Urinary bladder (tissue), 4 donors: ENCODE results near the gene MS4A6E. TPM values are rescaled to one million over a fixed set of nuclear protein-coding genes. Genes with fewer than 3 reads are reported as not detected.
"Not testable (repeated sequence)": the region's sequence is repeated elsewhere in the genome, so short reads cannot be mapped to it uniquely, and the experiment has no call there.

Experiments used
- DNase-seq: peaks from one replicate; pipeline ENCODE4 v3.0.0-alpha.2; 2015; ENCODE audit errors: extremely low spot score
- H3K27ac ChIP-seq: one replicate; pipeline ENCODE4 v1.5.1; 2013; ENCODE audit warnings: low read depth, mild to moderate bottlenecking, moderate library complexity
- H3K36me3 ChIP-seq: one replicate; pipeline ENCODE4 v1.6.1; 2013; ENCODE audit warnings: mild to moderate bottlenecking, moderate library complexity; ENCODE audit not compliant: insufficient read depth
- H3K4me1 ChIP-seq: one replicate; pipeline ENCODE4 v1.6.1; 2013; ENCODE audit warnings: mild to moderate bottlenecking, moderate library complexity; ENCODE audit not compliant: insufficient read depth
- H3K4me3 ChIP-seq: one replicate; pipeline ENCODE4 v1.5.1; 2013; ENCODE audit warnings: low read depth, low read length
- WGBS: extraction: QIAGEN DNeasy Blood & Tissue Kit; methylation state at CpG from one replicate; pipeline ENCODE4 v1.1.7; 2013; 5-methylcytosine and 5-hydroxymethylcytosine counted together
- polyA plus RNA-seq: library from polyadenylated mRNA; stranded (reverse); fragments of 200-250 nt; gene quantifications from one replicate; pipeline ENCODE4 v1.2.3, GENCODE V29; 2013
- total RNA-seq: library from RNA; depleted of rRNA; stranded (reverse); fragments of >200 nt; gene quantifications from one replicate; pipeline ENCODE4 v1.2.3, GENCODE V29; 2014
- donor health status: healthy with polysubstance abuse.
- donor health status: healthy.

The MS4A6E gene
- total and polyA plus RNA-seq, 2 donors: 0.34 TPM; not detected in 1

DNA sequence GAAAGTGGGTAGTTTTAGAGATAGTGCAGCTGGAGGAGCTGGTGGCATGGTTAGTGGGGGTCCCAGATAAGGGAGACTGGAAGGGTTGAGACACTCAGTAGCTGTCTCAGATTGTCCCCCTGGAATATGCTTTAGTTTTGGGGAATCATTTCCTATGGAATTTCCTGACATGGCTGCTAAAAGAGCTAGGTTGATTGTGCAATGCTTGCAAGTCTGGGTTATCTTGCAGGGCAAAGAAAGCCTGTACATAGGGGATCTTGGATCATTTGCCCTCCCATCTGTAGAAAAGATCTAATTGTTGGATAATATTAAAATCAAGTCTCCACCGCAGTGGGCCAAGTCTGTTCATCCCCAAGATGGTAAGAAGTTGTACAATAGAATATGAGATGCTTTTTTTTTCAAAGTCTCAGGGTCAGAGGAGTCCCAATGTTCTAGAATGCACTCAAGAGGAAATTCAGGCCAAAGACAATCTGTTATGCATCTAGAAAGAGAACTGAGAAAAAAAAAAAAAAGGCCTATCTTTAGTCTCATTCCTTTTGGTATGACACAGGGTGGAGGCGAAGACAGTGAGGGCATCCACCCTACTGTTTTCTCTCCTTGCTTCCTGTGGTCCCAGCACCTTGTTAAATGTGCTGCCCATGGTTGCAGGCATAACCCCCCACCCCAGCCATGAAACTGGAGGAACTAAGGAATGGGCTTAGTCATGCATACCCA is 20.2 kb downstream of the MS4A6E start:
- 84% methylated on average over 2 of the region's 2 CpGs for WGBS
- Histone ChIP-seq H3K36me3 (no peaks in the 10 kb centered on the region), H3K27ac (no peak overlapping the region), H3K4me3 (no peak overlapping the region), H3K4me1 (no peaks in the 10 kb centered on the region)
- DNase-seq: no peak

DNA sequence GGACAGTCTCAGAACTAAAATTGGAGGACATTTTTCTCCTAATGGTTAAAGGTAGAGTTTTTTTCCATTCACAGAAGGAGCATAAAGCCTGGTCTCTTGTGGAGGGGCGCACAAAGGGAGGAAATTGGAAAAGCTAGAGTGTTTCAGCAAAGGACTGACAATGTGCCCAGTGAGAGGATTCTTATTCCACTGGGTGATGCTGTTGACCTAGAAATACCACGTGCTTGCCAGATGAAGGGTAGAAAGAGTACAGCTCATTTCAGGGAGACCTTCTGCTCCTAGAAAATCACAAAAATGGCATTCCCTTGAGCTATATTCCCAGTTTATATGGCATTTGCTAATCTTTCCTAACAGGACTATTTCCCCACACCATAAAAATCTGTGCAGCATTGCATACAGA is 21.1 kb downstream of the MS4A6E start:
- Histone ChIP-seq H3K27ac (no peak overlapping the region), H3K36me3 (no peaks in the 10 kb centered on the region), H3K4me1 (no peaks in the 10 kb centered on the region), H3K4me3 (no peak overlapping the region)
- no peak for DNase-seq
- WGBS: 69% methylated on average over 2 of the region's 2 CpGs

DNA sequence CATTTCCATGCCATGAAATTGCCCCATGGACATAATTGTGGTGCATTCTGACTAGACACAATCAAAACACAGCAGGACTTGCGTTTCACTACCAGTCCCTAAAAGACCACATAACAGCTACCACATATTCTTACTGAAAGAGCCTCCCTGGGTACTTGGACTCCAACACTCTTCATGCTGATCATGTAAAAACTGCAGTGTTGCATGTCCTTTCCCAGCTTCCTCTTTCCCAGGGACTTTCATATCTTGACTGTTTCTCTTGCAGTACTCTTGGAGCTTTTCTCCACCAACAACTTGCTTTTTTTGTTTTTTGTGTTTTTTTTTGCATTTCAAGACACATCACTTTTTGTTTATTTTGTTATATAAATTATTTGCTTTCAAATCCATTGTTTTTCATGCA is 22.9 kb downstream of the MS4A6E start:
- Histone ChIP-seq H3K4me1 (no peaks in the 10 kb centered on the region), H3K4me3 (no peak overlapping the region), H3K36me3 (no peaks in the 10 kb centered on the region), H3K27ac (no peak overlapping the region)
- WGBS: 78% methylated on average over 1 of the region's 1 CpG
- no peak for DNase-seq

DNA sequence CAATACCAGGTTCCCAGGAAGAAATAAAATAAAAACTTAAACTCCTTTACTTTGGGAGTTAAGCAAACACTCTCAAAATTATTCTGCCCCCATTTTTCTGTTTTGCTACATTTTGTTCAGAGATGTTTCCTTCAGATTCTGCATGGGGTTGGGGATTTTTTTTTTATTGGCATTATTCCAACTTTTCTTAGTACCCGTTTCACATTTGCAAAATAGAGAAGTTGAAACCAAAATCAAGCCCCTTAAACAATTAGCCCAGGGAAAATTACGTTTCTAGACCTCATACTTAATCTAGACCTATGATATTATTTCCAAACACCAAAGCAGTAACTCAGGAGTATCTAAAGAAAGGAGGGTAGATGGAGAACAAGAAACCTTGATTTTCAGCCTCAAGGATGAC is 30.7 kb downstream of the MS4A6E start:
- H3K36me3 ChIP-seq: no peaks in the 10 kb centered on the region

DNA sequence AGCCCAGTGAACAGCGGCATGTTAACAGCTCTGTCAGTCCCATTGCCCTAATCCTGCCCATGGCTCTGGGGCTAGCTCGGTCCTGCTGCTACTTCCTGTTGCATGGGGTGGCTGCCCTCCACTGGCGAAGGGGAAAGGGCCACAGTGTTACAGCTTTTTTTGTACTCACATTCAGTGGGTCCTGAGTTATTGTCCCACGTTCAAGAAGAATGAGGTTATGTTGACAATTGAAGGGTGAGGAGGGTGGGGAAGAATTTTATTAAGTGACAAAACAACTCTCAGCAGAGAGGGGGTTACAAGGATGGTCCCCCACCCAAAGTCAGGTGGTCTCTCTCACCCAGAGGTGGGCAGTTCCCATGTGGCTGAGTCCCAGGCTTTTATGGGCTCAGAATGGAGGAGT is 33.6 kb downstream of the MS4A6E start:
- Histone ChIP-seq H3K27ac (no peak overlapping the region), H3K4me3 (no peak overlapping the region), H3K36me3 (no peaks in the 10 kb centered on the region), H3K4me1 (no peaks in the 10 kb centered on the region)
- WGBS: 80% methylated on average over 4 of the region's 4 CpGs
- DNase-seq: no peak

More for the DNA sequence above, 30.7 kb downstream of the MS4A6E start:
- 34% methylated on average over 2 of the region's 2 CpGs for WGBS
- Histone ChIP-seq H3K27ac (no peak overlapping the region), H3K4me3 (no peak overlapping the region), H3K4me1 (no peaks in the 10 kb centered on the region)
- no peak for DNase-seq

DNA sequence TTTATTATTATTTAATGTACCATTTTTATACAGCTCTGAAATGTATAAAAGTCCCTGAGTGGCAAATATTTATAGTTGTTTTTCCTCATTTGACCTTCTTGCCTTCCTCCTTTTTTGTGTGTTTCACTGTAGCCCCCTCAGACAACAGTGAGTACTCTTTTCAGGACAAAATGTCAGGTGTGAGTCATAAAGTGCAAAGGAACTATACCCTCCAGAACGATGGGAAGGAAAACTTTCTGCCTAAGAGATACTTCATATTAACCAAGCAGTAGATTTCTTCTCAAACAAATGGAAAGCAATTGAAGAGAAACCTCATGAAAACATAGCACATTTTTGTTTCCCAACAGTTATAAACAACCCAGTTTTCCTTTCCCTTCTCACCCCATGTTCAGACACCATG is 35.2 kb downstream of the MS4A6E start:
- DNase-seq: no peak

DNA sequence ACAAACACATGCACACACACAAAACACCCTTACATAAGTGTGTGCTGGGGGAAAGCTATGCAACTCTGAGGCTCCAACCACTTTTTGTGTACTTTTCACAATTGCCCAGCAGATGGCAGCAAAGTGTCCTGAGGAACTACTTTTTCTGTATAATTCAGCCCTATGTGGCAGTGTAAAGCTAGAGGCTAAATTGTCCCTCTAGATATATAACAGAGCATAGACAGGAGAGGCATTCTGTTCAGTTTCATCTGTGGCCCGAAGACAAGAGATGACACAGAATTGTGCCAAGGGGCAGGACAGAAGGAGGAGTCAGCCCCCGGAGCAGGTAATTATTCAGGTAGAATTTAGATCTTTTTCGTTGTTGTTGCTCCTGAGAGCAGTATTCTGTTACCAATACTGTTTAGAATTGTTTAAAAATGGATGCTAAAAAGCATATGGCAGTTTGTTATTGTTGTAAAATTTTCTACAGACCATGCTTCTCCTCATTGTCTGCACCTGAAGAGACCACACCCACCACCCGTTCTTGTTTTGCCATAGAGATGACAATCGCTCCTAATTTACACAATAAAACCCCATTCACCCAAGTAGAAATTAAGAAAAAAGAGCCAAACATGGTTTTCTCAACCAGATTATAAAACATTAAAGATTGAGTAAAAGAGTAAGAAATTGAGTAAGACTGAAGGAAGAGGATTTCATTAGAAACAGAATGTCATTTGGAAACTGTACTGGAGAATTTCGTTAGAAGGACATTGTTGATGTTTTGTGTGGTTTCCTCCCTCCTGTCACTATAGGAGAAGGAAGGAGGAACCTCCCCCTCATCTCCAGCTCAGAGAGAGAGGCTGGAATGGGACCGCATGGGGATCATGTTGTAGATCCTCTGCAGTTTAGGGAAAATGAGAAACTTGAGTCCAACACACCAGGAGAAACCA is 36.8 kb downstream of the MS4A6E start:
- DNase-seq: peak; percentile 42
- no peak overlapping the region for H3K27ac ChIP-seq
- H3K36me3 ChIP-seq: no peaks in the 10 kb centered on the region
- no peak overlapping the region for H3K4me3 ChIP-seq
- H3K4me1 ChIP-seq: no peaks in the 10 kb centered on the region
- 47% methylated on average over 7 of the region's 7 CpGs for WGBS

More for the DNA sequence above, 35.2 kb downstream of the MS4A6E start:
- Histone ChIP-seq H3K4me3 (no peak overlapping the region), H3K27ac (no peak overlapping the region), H3K36me3 (no peaks in the 10 kb centered on the region), H3K4me1 (no peaks in the 10 kb centered on the region)
- WGBS: 39% methylated on average over 1 of the region's 1 CpG

DNA sequence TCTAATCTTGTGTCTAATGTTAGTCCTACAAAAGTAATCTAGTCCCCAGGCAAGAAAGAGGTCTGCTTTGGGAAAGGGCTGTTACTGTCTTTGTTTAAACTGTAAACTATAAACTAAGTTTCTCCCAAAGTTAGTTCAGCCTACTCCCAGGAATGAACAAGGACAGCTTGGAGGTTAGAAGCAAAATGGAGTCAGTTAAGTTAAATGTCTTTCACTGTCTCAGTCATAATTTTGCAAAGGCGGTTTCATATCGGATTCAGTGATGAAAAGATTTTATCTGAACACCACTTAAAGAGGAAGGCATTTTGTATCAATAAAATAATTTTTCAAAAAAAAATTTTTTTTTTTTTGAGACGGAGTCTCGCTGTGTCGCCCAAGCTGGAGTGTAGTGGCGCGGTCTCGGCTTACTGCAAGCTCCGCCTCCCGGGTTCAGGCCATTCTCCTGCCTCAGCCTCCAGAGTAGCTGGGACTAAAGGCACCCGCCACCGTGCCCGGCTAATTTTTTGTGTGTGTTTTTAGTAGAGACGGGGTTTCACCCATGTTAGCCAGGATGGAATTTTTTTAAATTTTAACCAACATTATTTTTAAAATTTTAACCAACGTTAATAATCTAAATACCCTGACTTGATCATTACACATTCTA is 39.3 kb downstream of the MS4A6E start:
- H3K27ac ChIP-seq, H3K36me3 ChIP-seq, H3K4me1 ChIP-seq, DNase-seq, H3K4me3 ChIP-seq: not testable (repeated sequence)
- 93% methylated on average over 15 of the region's 15 CpGs for WGBS

DNA sequence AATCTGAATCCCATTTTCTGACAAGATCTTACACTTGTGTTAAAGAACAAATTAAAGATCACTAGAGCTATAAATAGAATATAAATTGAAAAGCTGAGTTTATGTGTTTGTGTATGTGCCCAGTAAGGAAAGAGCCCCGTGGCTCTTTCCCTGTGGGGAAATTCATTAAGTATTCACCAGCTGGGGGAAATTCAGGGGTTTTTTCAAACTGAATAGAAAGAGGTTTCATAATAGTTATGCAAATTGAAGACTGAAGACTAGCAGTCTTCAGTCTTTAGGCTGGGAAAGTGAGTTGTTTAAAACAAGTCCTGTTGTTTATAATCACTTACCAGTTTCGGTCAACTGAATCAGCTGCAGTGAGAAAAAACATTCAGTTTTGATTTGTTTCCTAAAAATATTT is 40.0 kb downstream of the MS4A6E start:
- Histone ChIP-seq H3K36me3 (no peaks in the 10 kb centered on the region), H3K27ac (no peak overlapping the region), H3K4me1 (no peaks in the 10 kb centered on the region), H3K4me3 (no peak overlapping the region)
- DNase-seq: no peak
- 42% methylated on average over 2 of the region's 2 CpGs for WGBS

DNA sequence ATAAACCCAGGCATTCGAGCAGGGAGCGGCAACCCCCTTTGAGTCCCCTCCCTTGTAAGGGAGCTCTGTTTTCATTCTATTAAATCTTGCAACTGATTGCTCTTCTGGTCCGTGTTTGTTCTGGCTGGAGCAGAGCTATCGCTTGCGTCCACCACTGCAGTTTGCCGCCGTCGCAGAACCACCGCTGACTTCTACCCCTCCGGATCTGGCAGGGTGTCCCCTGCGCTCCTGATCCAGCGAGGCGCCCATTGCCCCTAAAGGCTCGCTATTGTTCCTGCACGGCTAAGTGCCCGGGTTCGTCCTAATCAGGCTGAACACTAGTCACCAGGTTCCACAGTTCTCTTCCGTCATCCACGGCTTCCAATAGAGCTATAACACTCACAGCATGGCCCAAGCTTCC is 40.8 kb downstream of the MS4A6E start:
- Histone ChIP-seq H3K27ac (no peak overlapping the region), H3K4me1 (no peaks in the 10 kb centered on the region), H3K4me3 (no peak overlapping the region), H3K36me3 (no peaks in the 10 kb centered on the region)
- DNase-seq: no peak
- WGBS: 87% methylated on average over 19 of the region's 19 CpGs

DNA sequence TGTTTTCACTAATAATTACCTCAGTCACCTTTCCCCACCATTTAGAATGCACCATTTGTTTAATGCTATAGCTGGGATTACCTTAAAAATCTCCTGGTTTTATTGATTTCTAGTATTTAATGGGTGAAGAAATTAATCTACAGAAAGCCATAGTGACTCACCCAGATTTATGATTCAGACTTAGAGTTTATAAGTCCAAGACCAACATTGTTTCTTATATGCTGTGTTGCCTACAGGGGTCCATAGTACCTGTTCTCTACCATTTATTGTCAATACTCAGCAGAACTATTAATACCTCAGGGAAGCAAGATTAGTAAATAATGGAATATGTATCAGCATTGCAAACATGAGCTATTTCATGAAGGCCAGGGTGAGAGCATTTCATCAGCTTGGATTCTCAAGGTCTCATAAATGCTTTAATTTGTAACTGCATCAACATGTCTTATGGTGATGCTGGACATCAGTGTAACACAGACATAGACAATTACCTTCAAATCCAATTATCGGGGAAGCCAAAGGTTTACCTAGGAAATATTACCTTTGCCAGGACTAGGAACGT is 43.3 kb downstream of the MS4A6E start:
- H3K27ac ChIP-seq: no peak overlapping the region
- H3K36me3 ChIP-seq: no peaks in the 10 kb centered on the region
- H3K4me3 ChIP-seq: no peak overlapping the region
- H3K4me1 ChIP-seq: no peaks in the 10 kb centered on the region
- no peak for DNase-seq
- WGBS: 50% methylated on average over 2 of the region's 2 CpGs

DNA sequence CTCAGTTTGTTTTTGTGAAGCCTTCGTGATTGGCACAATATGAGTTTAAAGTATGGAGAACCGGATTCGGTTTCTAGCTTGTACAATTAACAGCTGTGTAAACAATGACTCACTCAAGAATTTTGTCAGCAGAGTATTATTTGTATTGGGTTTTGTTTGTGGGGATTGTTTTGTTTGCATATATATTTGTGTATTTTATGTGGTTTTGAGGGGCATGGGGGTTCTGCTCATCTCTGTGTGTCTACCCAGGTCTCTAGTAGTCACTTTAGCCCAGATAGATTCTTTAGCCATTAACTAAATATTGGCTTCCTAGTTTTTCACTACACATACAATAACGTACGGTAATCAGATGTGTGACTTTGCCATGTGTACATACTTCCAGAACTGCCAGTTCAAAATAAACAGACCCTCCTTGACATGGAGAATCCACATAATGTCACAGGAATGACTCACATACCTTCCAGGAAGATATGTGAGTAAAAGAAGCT is 43.8 kb downstream of the MS4A6E start:
- H3K4me3 ChIP-seq: no peak overlapping the region
- 31% methylated on average over 5 of the region's 5 CpGs for WGBS
- H3K36me3 ChIP-seq: no peaks in the 10 kb centered on the region
- H3K4me1 ChIP-seq: no peaks in the 10 kb centered on the region
- peak; percentile 28 for DNase-seq
- H3K27ac ChIP-seq: no peak overlapping the region

DNA sequence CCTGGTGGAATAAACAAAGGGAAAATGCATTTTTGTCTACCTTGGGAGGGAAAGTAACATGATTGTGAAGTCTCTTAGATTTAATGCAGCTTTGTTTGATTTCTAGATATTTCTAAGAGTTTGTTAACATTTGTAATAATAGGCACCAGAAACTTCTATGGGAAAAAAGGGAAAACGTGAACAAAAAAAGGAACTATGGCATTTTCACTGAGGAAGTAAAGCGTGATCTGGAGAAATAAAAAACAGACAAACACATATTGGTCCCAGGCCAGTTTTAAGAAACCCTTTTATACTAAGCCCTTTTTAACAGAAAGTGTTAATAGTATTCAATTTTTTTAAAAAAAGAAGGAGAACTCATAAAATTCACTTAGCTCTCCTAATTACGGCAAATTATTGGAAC is 44.3 kb downstream of the MS4A6E start:
- Histone ChIP-seq H3K4me3 (no peak overlapping the region), H3K27ac (no peak overlapping the region), H3K4me1 (no peaks in the 10 kb centered on the region), H3K36me3 (no peaks in the 10 kb centered on the region)
- 75% methylated on average over 3 of the region's 3 CpGs for WGBS
- no peak for DNase-seq
